HL-60 (cell line): ENCODE measurements around the gene DCDC1.

Experiments
- DNase-seq, 2 experiments: peaks; one replicate each; pipeline ENCODE4 v3.0.0-alpha.2; 2010 to 2020; ENCODE audit warnings: low read depth in 1 of 2, low spot score in 1 of 2
- H3K27ac ChIP-seq: fragments of 250-450 bp; sonication (Bioruptor Pico); replicated peaks from 2 replicates; pipeline ENCODE4 v1.5.1; 2020; ENCODE audit warnings: mild to moderate bottlenecking, moderate library complexity
- H3K27me3 ChIP-seq: fragments of 250-450 bp; sonication (Bioruptor Pico); 2 replicates; pipeline ENCODE4 v1.5.1; 2021; ENCODE audit warnings: mild to moderate bottlenecking, moderate library complexity; ENCODE audit not compliant: insufficient read depth, poor library complexity, severe bottlenecking
- H3K4me3 ChIP-seq: replicated peaks from 2 replicates; pipeline ENCODE4 v1.5.1; 2011; ENCODE audit warnings: mild to moderate bottlenecking, control low read depth, low read length; ENCODE audit not compliant: insufficient read depth
- CTCF ChIP-seq: IDR thresholded peaks from one replicate; pipeline ENCODE4 v1.5.1; 2011; ENCODE audit warnings: low read length, control low read depth, inconsistent platforms; ENCODE audit not compliant: insufficient read depth
- GABPA ChIP-seq: IDR thresholded peaks from 2 replicates; pipeline ENCODE4 v1.6.1; 2012; ENCODE audit warnings: low read depth
- POLR2AphosphoS5 ChIP-seq: IDR thresholded peaks from 2 replicates; pipeline ENCODE4 v1.6.1; 2012; ENCODE audit warnings: low read depth
- REST ChIP-seq: IDR thresholded peaks from 2 replicates; pipeline ENCODE4 v1.6.1; 2012; ENCODE audit warnings: low read depth; ENCODE audit not compliant: insufficient replicate concordance
- SPI1 ChIP-seq: IDR thresholded peaks from 2 replicates; pipeline ENCODE4 v1.6.1; 2012; ENCODE audit warnings: low read depth, mild to moderate bottlenecking, borderline replicate concordance

The DCDC1 gene

GRCh38 chr11:31214372-31214771, 155.2 kb downstream of the DCDC1 start:
- Histone ChIP-seq H3K27me3 (peaks cover 2% of the 10 kb centered on the region), H3K4me3 (no peak overlapping the region), H3K27ac (no peak overlapping the region)
- no peak for DNase-seq
- TF ChIP-seq CTCF = no peak
- no peak for TF ChIP-seq POLR2AphosphoS5
- no peak for TF ChIP-seq SPI1
- no peak for TF ChIP-seq REST
- TF ChIP-seq GABPA = no peak

- TF ChIP-seq POLR2AphosphoS5 (no peak), SPI1 (no peak), GABPA (no peak), CTCF (no peak), REST (no peak)
- no peak overlapping the region for H3K27ac ChIP-seq
- no peak overlapping the region for H3K4me3 ChIP-seq
- DNase-seq = no peak
- H3K27me3 ChIP-seq = no peaks in the 10 kb centered on the region
Measured at GRCh38 chr11:31199378-31199777, 170.2 kb downstream of the DCDC1 start.

DNA sequence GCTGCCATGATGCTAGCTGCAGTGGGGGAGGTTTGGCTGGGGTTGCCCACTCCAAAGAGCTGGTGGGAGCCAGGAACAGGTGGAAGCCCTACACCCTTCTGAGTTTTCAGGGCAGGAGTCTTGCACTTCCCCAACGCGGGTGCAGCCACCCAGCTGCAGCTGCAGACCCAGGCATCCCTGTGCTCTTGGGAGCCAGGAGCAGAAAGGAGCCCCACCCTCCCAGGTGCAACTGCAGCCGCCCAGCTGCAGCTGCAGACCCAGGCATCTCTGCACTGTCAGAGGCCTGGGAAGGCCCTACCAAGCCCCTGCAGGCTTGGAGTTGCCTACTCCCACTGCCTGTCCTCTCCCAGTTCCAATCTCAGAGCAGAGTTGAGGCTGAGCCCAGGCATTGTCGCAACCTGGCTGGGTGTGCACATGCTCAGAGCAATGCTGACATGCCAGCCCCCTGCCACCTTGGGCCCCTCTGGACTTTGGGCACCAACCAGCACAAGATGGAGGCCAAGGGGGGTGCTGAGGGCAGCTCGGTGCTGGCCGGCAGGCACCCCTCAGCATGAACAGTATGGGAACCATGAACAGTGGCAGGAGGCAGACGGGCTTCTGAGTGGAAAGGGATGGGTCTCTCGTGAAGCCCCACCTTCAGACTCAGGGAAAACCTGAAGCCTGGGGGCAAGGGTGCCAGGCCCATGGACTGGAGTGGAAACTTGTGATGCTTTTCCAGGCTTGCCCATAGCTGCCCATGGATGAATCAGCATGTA, 195.4 kb downstream of the DCDC1 start:
- TF ChIP-seq REST (no peak), SPI1 (no peak), GABPA (no peak), CTCF (no peak), POLR2AphosphoS5 (no peak)
- Histone ChIP-seq H3K27ac (no peak overlapping the region), H3K4me3 (no peak overlapping the region), H3K27me3 (no peaks in the 10 kb centered on the region)
- DNase-seq = no peak
